Kidney epithelial cell (primary cell): ENCODE results near the gene PARN. TPM values are rescaled to one million over a fixed set of nuclear protein-coding genes. Genes with fewer than 3 reads are reported as not detected.

Source experiments
- DNase-seq: peaks from one replicate; pipeline ENCODE4 v3.0.0-alpha.2; 2010; ENCODE audit warnings: low read depth
- H3K27me3 ChIP-seq: 2 replicates; pipeline ENCODE4 v1.6.0; 2011; ENCODE audit warnings: low read length; ENCODE audit not compliant: control insufficient read depth, insufficient read depth
- H3K36me3 ChIP-seq: 2 replicates; pipeline ENCODE4 v1.5.1; 2011; ENCODE audit warnings: low read length; ENCODE audit not compliant: control insufficient read depth, insufficient read depth
- H3K4me3 ChIP-seq: 2 replicates; pipeline ENCODE4 v1.5.1; 2011; ENCODE audit warnings: low read depth, mild to moderate bottlenecking, control low read depth, low read length
- CTCF ChIP-seq: IDR thresholded peaks from 2 replicates; pipeline ENCODE4 v1.5.1; 2011; ENCODE audit warnings: mild to moderate bottlenecking, moderate library complexity, low read length, control low read depth, inconsistent platforms; ENCODE audit not compliant: insufficient read depth, poor library complexity, severe bottlenecking
- total RNA-seq: library from RNA; depleted of rRNA; stranded (reverse); fragments of >200 nt; gene quantifications from 2 replicates; pipeline ENCODE4 v1.2.3, GENCODE V29; 2015

PARN gene
- total RNA-seq, 1 donor from 2014 or later, result 28.0 TPM

GRCh38 chr16:14669776-14670175 lies 39.7 kb upstream of the PARN start:
- no peak for DNase-seq
- TF ChIP-seq CTCF, result no peak
- no peak overlapping the region for H3K4me3 ChIP-seq
- no peaks in the 10 kb centered on the region for H3K27me3 ChIP-seq
- peaks cover 1% of the 10 kb centered on the region for H3K36me3 ChIP-seq

- Histone ChIP-seq H3K36me3 (peaks cover 1% of the 10 kb centered on the region), H3K27me3 (no peaks in the 10 kb centered on the region), H3K4me3 (no peak overlapping the region)
- DNase-seq, result no peak
- no peak for TF ChIP-seq CTCF
Observed at GRCh38 chr16:14668556-14669223, 38.6 kb upstream of the PARN start.

GRCh38 chr16:14667347-14668266 lies 37.5 kb upstream of the PARN start:
- DNase-seq, result no peak
- TF ChIP-seq CTCF, result no peak

GRCh38 chr16:14658063-14658462 lies 28.0 kb upstream of the PARN start:
- H3K4me3 ChIP-seq, result no peak overlapping the region
- H3K36me3 ChIP-seq, result peaks cover 3% of the 10 kb centered on the region
- no peak for TF ChIP-seq CTCF
- no peaks in the 10 kb centered on the region for H3K27me3 ChIP-seq
- DNase-seq, result no peak

More at GRCh38 chr16:14667347-14668266, 37.5 kb upstream of the PARN start:
- Histone ChIP-seq H3K27me3 (no peaks in the 10 kb centered on the region), H3K4me3 (no peak overlapping the region), H3K36me3 (peaks cover 1% of the 10 kb centered on the region)

- no peak overlapping the region for H3K4me3 ChIP-seq
- H3K36me3 ChIP-seq, result no peaks in the 10 kb centered on the region
- no peaks in the 10 kb centered on the region for H3K27me3 ChIP-seq
- DNase-seq, result no peak
- TF ChIP-seq CTCF, result no peak
Observed at GRCh38 chr16:14652726-14653125, 22.7 kb upstream of the PARN start.

GRCh38 chr16:14650629-14651028 lies 20.6 kb upstream of the PARN start:
- TF ChIP-seq CTCF, result no peak
- Histone ChIP-seq H3K4me3 (no peak overlapping the region), H3K36me3 (no peaks in the 10 kb centered on the region), H3K27me3 (no peaks in the 10 kb centered on the region)
- DNase-seq, result no peak
